OCI-LY7 (cell line): ENCODE results near the gene CSHL1.
"Not testable (repeated sequence)": the region's sequence is repeated elsewhere in the genome, so short reads cannot be mapped to it uniquely, and the experiment has no call there.

Experiments
- CTCF ChIP-seq: fragments of 200-600 bp; sonication (generic); conservative IDR thresholded peaks from 2 replicates; pipeline ENCODE4 v1.5.1; 2014; ENCODE audit warnings: mild to moderate bottlenecking, antibody characterized with exemption, low read length, moderate library complexity, mixed read lengths
- EZH2phosphoT487 ChIP-seq: fragments of 200-600 bp; sonication (generic); IDR thresholded peaks from 2 replicates; pipeline ENCODE4 v1.6.1; 2018; ENCODE audit warnings: low read depth, borderline replicate concordance, mild to moderate bottlenecking, mixed run types, antibody characterized with exemption, low read length, moderate library complexity, mixed read lengths

GRCh38 chr17:63871646-63872365 lies 39.3 kb downstream of the CSHL1 start:
- TF ChIP-seq CTCF, EZH2phosphoT487: not testable (repeated sequence)
